ENCODE results near the gene DGKI. TPM values are rescaled to one million over a fixed set of nuclear protein-coding genes. Genes with fewer than 3 reads are reported as not detected.

Gene DGKI
- polyA plus RNA-seq, 2 of the 4 experiments (the other 2 are of a cell fraction), result 0.05 to 0.08 TPM

DNA sequence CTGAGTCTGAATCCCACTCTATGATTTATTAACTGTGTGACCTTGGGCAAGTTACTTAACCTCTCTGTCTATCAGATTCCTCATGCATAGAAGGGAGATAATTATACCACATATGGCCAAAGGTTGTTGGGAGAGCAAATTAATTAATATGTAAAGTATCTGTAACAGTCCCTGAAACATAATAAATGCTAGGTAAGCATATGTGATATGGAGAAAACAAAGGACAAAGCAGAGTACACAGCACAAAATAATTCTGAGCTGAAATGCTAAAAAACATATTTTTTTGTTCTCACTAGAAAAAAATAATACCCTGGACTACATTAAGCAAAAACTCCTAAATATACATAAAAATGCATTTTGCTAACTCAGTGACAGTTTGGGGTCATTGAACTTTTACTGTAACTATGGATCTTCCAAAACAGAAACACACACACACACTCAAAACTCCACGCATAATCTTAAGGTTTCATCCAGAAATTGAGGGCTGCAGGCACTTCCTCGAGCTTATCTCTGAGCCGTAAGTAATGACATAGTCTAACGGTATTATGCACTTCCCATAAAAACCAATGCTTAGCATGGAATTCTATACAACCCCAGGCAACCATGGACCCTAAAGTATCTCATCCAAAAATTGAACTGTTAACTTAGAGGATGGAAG lies 301.6 kb downstream of the DGKI start:
- Histone ChIP-seq H3K27ac (no peak overlapping the region), H3K4me2 (no peak overlapping the region), H3K9me3 (no peaks in the 10 kb centered on the region), H3K4me3 (no peak overlapping the region), H3K4me1 (no peaks in the 10 kb centered on the region)
- FAIRE-seq, result no peak
- DNase-seq (ENCODE audit: low read depth in 1 of 2, low spot score in 1 of 2), result no peak
- no peak for ATAC-seq
- WGBS (ENCODE audit: missing lambda C conversion rate), result 29% methylated on average over 4 of the region's 4 CpGs
- CTCF ChIA-PET, result no interaction called here
- no peak for TF ChIP-seq RARB (CRISPR knock-in tag; IDR thresholded peaks at IDR 0.05)
- peak; percentile 53 for TF ChIP-seq MAFK (IDR thresholded peaks at IDR 0.05; ENCODE audit: partially characterized antibody)
- POLR2A ChIA-PET, result no interaction called here

DNA sequence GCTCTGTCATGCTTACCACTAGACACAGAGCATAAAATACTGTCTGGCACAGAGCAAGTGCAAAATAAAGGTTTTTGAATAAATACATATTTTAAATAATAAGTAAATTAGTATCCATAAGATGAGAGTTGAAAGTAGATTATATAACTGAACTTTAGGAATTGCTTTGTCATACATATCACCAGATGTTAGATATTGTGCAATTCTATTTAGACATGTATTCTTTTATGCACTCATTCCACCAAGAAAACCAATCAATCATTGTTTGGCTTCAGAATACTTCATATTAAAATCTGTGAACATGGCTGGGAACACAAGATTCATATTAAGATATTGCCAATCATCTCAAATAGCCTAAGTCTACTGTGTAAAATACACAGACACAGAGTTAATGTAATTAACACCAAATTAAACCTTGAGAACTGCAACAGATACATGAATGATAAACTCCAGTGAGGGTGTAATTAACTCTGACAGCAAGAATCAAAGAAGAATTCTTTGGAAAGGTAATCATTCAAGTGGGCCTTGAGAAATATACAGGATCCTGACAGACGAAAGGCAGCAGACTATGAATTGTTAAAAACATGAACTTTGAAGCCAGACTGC lies 302.2 kb downstream of the DGKI start:
- Histone ChIP-seq H3K4me3 (no peak overlapping the region), H3K4me1 (no peaks in the 10 kb centered on the region), H3K4me2 (no peak overlapping the region), H3K27ac (no peak overlapping the region), H3K9me3 (no peaks in the 10 kb centered on the region)
- ATAC-seq, result no peak
- no peak for FAIRE-seq
- no peak for DNase-seq (ENCODE audit: low read depth in 1 of 2, low spot score in 1 of 2)
- CTCF ChIA-PET, result no interaction called here
- 0% methylated on average over 1 of the region's 1 CpG for WGBS (ENCODE audit: missing lambda C conversion rate)
- no peak for TF ChIP-seq NFE2L2 (conservative IDR thresholded peaks at IDR 0.05; ENCODE audit: low read length)
- no peak for TF ChIP-seq NR3C1 (IDR thresholded peaks at IDR 0.05)
- no peak for TF ChIP-seq POLR2AphosphoS2 (conservative IDR thresholded peaks at IDR 0.05; ENCODE audit: low read length)
- no peak for TF ChIP-seq POLR2A (IDR thresholded peaks at IDR 0.05; ENCODE audit: low read length)
- no peak for TF ChIP-seq TP53 (CRISPR knock-in tag; IDR thresholded peaks at IDR 0.05)
- no peak for TF ChIP-seq ZNF302 (CRISPR knock-in tag; IDR thresholded peaks at IDR 0.05)
- no peak for TF ChIP-seq JUN (IDR thresholded peaks at IDR 0.05)
- no peak for TF ChIP-seq RNF2 (IDR thresholded peaks at IDR 0.05; ENCODE audit: borderline replicate concordance, low read depth)
- TF ChIP-seq KDM1A (IDR thresholded peaks at IDR 0.05; ENCODE audit: low read depth), result no peak
- TF ChIP-seq, protein P1, sequence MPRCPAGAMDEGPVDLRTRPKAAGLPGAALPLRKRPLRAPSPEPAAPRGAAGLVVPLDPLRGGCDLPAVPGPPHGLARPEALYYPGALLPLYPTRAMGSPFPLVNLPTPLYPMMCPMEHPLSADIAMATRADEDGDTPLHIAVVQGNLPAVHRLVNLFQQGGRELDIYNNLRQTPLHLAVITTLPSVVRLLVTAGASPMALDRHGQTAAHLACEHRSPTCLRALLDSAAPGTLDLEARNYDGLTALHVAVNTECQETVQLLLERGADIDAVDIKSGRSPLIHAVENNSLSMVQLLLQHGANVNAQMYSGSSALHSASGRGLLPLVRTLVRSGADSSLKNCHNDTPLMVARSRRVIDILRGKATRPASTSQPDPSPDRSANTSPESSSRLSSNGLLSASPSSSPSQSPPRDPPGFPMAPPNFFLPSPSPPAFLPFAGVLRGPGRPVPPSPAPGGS (IDR thresholded peaks at IDR 0.05), result no peak
- TF ChIP-seq, protein P2, sequence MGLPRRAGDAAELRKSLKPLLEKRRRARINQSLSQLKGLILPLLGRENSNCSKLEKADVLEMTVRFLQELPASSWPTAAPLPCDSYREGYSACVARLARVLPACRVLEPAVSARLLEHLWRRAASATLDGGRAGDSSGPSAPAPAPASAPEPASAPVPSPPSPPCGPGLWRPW (IDR thresholded peaks at IDR 0.05), result no peak
- no peak for TF ChIP-seq RFX5 (IDR thresholded peaks at IDR 0.05)
- TF ChIP-seq, protein P3, sequence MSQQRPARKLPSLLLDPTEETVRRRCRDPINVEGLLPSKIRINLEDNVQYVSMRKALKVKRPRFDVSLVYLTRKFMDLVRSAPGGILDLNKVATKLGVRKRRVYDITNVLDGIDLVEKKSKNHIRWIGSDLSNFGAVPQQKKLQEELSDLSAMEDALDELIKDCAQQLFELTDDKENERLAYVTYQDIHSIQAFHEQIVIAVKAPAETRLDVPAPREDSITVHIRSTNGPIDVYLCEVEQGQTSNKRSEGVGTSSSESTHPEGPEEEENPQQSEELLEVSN (IDR thresholded peaks at IDR 0.05; ENCODE audit: borderline replicate concordance, low read depth), result no peak
- TF ChIP-seq HEYL (CRISPR knock-in tag; IDR thresholded peaks at IDR 0.05), result no peak
- POLR2A ChIA-PET, result no interaction called here

DNA sequence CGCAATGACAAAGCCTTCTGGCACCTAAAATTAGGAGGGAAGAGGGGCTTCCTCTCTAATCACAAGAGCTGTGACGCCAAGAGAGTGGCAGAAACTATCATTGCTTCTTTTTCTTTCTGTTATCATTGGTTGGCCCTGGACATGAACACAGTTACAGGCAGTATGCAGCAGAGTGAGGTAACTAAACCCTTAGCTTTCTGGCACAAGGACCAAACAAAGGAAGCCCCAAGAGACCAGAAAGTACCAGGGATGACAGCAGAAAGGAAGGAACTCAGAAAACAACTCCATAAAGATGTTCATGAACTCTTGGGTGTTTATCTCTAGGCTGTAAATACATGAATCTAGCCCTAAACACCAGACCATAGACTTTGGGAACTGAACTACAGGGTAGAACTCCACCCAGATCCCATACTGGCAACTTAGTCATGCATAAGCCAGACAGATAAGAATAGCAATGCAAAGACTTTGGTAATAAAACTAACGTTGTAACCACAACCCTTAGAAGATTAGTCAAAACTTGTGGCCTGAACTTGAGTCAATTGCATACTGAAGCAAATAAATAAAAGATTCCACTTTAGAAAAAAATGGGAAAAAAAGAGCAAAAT lies 307.6 kb downstream of the DGKI start:
- no peaks in the 10 kb centered on the region for H3K9me3 ChIP-seq
- CTCF ChIA-PET, result no interaction called here
- FAIRE-seq, result no peak
- H3K4me2 ChIP-seq, result no peak overlapping the region
- 12% methylated on average over 3 of the region's 3 CpGs for WGBS (ENCODE audit: missing lambda C conversion rate)
- DNase-seq (ENCODE audit: low read depth in 1 of 2, low spot score in 1 of 2), result no peak
- no peak for ATAC-seq
- no peak overlapping the region for H3K27ac ChIP-seq
- H3K4me3 ChIP-seq, result no peak overlapping the region
- H3K4me1 ChIP-seq, result no peaks in the 10 kb centered on the region
- POLR2A ChIA-PET, result no interaction called here
- TF ChIP-seq FOXS1 (CRISPR knock-in tag; IDR thresholded peaks at IDR 0.05) (no peak), ZFP36 (IDR thresholded peaks at IDR 0.05; ENCODE audit: borderline replicate concordance, partially characterized antibody) (no peak), FOSL2 (IDR thresholded peaks at IDR 0.05) (no peak), FOSL2 (CRISPR knock-in tag; IDR thresholded peaks at IDR 0.05) (no peak), RAD21 (conservative IDR thresholded peaks at IDR 0.05 in 1 of 2, IDR thresholded peaks at IDR 0.05 in 1 of 2) (no peak), ZC3H11A (IDR thresholded peaks at IDR 0.05) (no peak), EHMT2 (IDR thresholded peaks at IDR 0.05; ENCODE audit: low read depth) (no peak), BHLHE40 (IDR thresholded peaks at IDR 0.05; ENCODE audit: low read depth, low read length) (no peak), EP300 (IDR thresholded peaks at IDR 0.05) (no peak), CHD4 (IDR thresholded peaks at IDR 0.05; ENCODE audit: borderline replicate concordance) (no peak)
- TF ChIP-seq, protein P4, sequence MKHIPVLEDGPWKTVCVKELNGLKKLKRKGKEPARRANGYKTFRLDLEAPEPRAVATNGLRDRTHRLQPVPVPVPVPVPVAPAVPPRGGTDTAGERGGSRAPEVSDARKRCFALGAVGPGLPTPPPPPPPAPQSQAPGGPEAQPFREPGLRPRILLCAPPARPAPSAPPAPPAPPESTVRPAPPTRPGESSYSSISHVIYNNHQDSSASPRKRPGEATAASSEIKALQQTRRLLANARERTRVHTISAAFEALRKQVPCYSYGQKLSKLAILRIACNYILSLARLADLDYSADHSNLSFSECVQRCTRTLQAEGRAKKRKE (CRISPR knock-in tag; IDR thresholded peaks at IDR 0.05; ENCODE audit: low read depth), result no peak
- TF ChIP-seq, protein P5, sequence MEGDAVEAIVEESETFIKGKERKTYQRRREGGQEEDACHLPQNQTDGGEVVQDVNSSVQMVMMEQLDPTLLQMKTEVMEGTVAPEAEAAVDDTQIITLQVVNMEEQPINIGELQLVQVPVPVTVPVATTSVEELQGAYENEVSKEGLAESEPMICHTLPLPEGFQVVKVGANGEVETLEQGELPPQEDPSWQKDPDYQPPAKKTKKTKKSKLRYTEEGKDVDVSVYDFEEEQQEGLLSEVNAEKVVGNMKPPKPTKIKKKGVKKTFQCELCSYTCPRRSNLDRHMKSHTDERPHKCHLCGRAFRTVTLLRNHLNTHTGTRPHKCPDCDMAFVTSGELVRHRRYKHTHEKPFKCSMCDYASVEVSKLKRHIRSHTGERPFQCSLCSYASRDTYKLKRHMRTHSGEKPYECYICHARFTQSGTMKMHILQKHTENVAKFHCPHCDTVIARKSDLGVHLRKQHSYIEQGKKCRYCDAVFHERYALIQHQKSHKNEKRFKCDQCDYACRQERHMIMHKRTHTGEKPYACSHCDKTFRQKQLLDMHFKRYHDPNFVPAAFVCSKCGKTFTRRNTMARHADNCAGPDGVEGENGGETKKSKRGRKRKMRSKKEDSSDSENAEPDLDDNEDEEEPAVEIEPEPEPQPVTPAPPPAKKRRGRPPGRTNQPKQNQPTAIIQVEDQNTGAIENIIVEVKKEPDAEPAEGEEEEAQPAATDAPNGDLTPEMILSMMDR (IDR thresholded peaks at IDR 0.05), result no peak
- TF ChIP-seq, protein P6, sequence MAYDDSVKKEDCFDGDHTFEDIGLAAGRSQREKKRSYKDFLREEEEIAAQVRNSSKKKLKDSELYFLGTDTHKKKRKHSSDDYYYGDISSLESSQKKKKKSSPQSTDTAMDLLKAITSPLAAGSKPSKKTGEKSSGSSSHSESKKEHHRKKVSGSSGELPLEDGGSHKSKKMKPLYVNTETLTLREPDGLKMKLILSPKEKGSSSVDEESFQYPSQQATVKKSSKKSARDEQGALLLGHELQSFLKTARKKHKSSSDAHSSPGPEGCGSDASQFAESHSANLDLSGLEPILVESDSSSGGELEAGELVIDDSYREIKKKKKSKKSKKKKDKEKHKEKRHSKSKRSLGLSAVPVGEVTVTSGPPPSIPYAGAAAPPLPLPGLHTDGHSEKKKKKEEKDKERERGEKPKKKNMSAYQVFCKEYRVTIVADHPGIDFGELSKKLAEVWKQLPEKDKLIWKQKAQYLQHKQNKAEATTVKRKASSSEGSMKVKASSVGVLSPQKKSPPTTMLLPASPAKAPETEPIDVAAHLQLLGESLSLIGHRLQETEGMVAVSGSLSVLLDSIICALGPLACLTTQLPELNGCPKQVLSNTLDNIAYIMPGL (CRISPR knock-in tag; IDR thresholded peaks at IDR 0.05; ENCODE audit: borderline replicate concordance), result no peak
